Measurements from ENCODE around the gene NLRC4. TPM values are rescaled to one million over a fixed set of nuclear protein-coding genes. Genes with fewer than 3 reads are reported as not detected.
A peak's percentile ranks its signal among the peaks of the same experiment; 100 is the strongest.

The NLRC4 gene
- total and polyA plus RNA-seq, 9 of the 15 experiments (the other 6 are each of a cell fraction or from before 2014, with no cell fraction given): 0.03 to 0.18 (median 0.06) TPM; not detected in 2

- no peak overlapping the region for H3K9ac ChIP-seq (ENCODE audit: insufficient read depth in 1 of 2, low read depth in 2 of 2, low read length in 2 of 2)
- intact Hi-C loops (cut with micrococcal nuclease) (no loop called here), in situ Hi-C loops (cut with MboI) (no loop called here)
- H3K4me2 ChIP-seq (ENCODE audit: insufficient read depth, low read length): no peak overlapping the region
- no peak overlapping the region for H2AFZ ChIP-seq (ENCODE audit: low read depth, low read length)
- TF ChIP-seq ZNF644 (tag; IDR thresholded peaks at IDR 0.05; ENCODE audit: low read depth) (no peak), FOXA1 (IDR thresholded peaks at IDR 0.05; ENCODE audit: borderline replicate concordance) (no peak), ATF6 (CRISPR knock-in tag; IDR thresholded peaks at IDR 0.05) (no peak), NEUROD1 (IDR thresholded peaks at IDR 0.05; ENCODE audit: borderline replicate concordance, low read depth, low read length, partially characterized antibody) (no peak)
- WGBS (ENCODE audit: insufficient coverage, low coverage, missing lambda C conversion rate): 26% methylated on average over 5 of the region's 5 CpGs
- POLR2A ChIA-PET: interaction anchor here (0.9 to 1.5 kb wide), 3 partner anchors 8 to 16 kb away, joined by 3 to 4 read pairs (median 3); no protein-coding TSS in a partner anchor
- no peak overlapping the region for H3K4me3 ChIP-seq
- CTCF ChIA-PET (ENCODE audit: low intra/inter-chr PET ratio): no interaction called here
- peak; percentile 52 for ATAC-seq
- H4K20me1 ChIP-seq (replicated peaks; ENCODE audit: control insufficient read depth, insufficient read depth, low read length): no peaks in the 10 kb centered on the region
- no peak for FAIRE-seq
- no peaks in the 10 kb centered on the region; a peak in 1 of 5 replicates for H3K4me1 ChIP-seq (replicated peaks in 1 of 2; ENCODE audit: control insufficient read depth in 2 of 2, insufficient read depth in 2 of 2, low read length in 2 of 2)
- H3K27me3 ChIP-seq (ENCODE audit: control insufficient read depth in 2 of 2, insufficient read depth in 2 of 2, low read length in 2 of 2): no peaks in the 10 kb centered on the region
- no peaks in the 10 kb centered on the region for H3K36me3 ChIP-seq (ENCODE audit: control insufficient read depth, insufficient read depth, low read length)
- no peak overlapping the region for H3K27ac ChIP-seq (ENCODE audit: extremely low read depth, low read depth, low read length)
- DNase-seq (ENCODE audit: extremely low read depth in 1 of 4, low spot score in 3 of 4): no peak
- H3K79me2 ChIP-seq (ENCODE audit: control insufficient read depth, insufficient read depth, low read length): no peaks in the 10 kb centered on the region
- BruUV-seq (replicated peaks): no TSS peak
- no peaks in the 10 kb centered on the region for H3K9me3 ChIP-seq (replicated peaks; ENCODE audit: control insufficient read depth, insufficient read depth, low read depth, low read length)
- H3K9me1 ChIP-seq (ENCODE audit: control insufficient read depth, insufficient read depth, low read length): no peaks in the 10 kb centered on the region
Observed at GRCh38 chr2:32235315-32235714, 29.4 kb downstream of the NLRC4 start.
